ENCODE data around the gene GATA1.

GATA1 gene

GRCh38 chrX:48785540-48786214, 713 bp upstream of the GATA1 start:
- no peak for DNase-seq (ENCODE audit: low read depth)

GRCh38 chrX:48786825-48787504, 575 bp downstream of the GATA1 start:
- DNase-seq (ENCODE audit: low read depth): no peak

DNA sequence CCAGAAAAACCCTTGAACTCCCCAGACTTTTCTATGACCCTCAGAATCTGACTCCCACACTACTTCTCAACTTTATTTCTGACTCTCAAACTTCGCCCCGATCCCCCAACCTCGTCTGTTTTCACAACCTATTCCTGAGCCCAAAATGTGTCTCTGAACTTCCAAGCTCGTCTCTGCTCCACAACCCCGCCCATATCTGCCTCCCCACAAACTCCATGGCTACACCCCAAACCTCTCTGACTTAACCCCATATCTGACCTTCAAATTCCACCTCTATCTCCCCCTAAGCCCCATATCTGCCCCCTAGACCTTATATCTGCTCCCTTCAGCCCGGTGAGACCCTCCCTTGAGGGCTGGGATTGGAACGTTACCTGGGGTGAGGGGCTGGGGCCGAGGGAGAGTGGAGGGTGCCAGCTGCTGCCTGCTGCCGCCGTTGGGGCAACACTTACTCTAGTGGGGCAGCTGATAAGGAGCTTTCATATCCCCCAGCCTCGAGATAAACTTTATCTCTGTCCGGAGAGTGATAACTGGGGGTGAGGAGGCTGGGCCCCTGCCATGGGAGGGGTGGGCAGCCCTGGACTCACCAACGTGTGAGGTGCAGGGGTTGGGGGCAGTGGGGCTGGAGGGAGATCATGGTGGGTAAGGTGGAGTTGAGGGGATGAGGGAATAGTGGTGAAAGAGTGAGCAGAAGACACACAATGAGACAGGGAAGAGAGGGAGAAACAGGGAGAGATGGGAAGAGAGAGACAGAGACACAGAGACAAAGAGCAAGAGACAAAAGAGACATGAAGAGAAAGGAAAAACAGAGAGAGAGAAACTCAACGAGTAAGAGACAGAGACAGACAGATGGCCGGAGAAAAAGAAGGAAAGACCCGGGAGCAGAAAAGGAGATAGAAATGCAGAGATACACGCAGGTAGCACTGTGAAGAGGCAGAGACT, 1.4 kb downstream of the GATA1 start:
- no peak for DNase-seq (ENCODE audit: low read depth)

- DNase-seq (ENCODE audit: low read depth): no peak
Observed at GRCh38 chrX:48789366-48790220, 3.2 kb downstream of the GATA1 start.

- no peak for DNase-seq (ENCODE audit: low read depth)
Observed at GRCh38 chrX:48790477-48790876, 4.1 kb downstream of the GATA1 start.

- DNase-seq (ENCODE audit: low read depth): no peak
Observed at GRCh38 chrX:48791063-48791820, 4.9 kb downstream of the GATA1 start.

- no peak for DNase-seq (ENCODE audit: low read depth)
Observed at GRCh38 chrX:48792219-48792618, 5.8 kb downstream of the GATA1 start.

DNA sequence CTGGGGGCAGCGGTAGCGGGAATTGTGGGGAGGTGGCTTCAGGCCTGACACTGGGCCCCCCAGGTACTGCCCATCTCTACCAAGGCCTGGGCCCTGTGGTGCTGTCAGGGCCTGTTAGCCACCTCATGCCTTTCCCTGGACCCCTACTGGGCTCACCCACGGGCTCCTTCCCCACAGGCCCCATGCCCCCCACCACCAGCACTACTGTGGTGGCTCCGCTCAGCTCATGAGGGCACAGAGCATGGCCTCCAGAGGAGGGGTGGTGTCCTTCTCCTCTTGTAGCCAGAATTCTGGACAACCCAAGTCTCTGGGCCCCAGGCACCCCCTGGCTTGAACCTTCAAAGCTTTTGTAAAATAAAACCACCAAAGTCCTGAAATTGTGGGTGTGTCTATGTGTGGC, 7.5 kb downstream of the GATA1 start:
- DNase-seq (ENCODE audit: low read depth): no peak

GRCh38 chrX:48794340-48794910, 8.0 kb downstream of the GATA1 start:
- DNase-seq (ENCODE audit: low read depth): no peak

GRCh38 chrX:48794911-48795515, 8.6 kb downstream of the GATA1 start:
- no peak for DNase-seq (ENCODE audit: low read depth)

DNA sequence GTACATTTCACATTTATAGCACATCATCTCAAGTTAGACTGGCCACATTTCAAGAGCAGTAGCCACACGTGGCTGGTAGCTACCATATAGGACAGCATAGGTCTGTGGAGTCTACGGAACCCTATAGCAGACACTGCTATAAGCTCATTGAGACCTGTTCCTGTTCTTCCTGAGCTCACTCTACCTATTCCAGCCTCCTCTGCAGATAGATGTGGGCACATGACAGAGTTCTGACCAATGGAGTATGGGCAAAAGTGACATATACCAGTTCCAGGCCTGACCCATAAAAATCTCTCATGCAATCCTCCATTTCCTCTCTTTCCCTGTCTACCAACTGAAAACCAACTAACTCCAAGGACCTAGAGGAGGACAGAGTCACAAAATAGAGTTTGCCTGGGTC, 11.9 kb downstream of the GATA1 start:
- no peak for DNase-seq (ENCODE audit: low read depth)

DNA sequence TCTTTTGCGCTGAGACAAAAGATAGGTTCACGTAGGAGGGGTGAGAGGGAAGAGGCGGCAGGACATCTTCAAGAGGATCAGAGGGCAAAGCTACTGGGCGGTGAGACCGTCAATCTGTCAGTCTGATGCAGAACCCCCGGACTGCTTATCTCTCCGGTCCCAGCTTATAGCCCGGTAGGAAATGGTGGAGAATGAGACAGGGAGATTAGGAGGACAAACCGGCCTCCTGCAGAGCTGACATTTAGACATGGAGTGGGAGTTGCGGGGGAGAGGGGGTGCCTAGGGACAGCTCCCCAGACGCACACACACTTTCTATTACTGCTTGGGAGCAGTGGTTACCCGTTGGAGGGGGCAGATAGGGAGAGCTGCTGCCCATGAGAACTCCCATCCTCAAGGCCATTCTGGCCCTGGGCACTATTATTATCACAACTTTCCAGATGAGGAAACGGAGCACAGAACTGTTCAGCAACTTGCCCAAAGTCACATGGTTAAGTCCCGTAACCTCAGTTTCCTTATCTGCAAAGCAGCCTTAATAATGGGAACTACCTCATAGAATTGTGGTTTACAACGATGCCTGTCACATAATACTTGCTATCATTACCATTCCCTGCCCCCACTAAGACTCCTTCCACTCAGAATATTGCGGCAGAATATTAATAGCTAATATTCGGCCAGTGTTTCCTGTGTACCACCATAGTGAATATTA, 14.3 kb downstream of the GATA1 start:
- DNase-seq (ENCODE audit: low read depth): no peak

GRCh38 chrX:48801280-48802088, 15.1 kb downstream of the GATA1 start, which contains the start of gene HDAC6:
TSS of gene HDAC6 (plus strand) at chrX:48802067. CDS start at chrX:48802693, 626 bp downstream.
- peak; percentile 70 for DNase-seq (ENCODE audit: low read depth)

- peak; percentile 20 for DNase-seq (ENCODE audit: low read depth)
Observed at GRCh38 chrX:48802089-48802904, 15.9 kb downstream of the GATA1 start.

GRCh38 chrX:48802905-48803200, 16.5 kb downstream of the GATA1 start:
- no peak for DNase-seq (ENCODE audit: low read depth)

DNA sequence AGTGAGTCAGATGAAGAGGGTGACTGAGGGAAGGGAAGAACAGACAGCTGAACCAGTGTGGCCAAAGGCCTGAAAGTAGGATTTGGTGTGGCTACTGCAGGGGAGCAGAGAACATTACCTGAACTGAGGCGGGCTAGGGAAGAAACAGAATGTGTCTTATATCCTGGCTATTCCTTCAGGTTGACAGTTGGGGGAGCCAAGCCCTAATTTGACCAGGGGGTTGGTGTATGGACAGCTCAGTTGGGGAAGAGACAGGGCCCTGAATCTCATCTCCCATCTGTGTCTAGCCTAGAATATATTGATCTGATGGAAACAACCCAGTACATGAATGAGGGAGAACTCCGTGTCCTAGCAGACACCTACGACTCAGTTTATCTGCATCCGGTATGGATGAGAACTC, 19.7 kb downstream of the GATA1 start:
- no peak for DNase-seq (ENCODE audit: low read depth)

DNA sequence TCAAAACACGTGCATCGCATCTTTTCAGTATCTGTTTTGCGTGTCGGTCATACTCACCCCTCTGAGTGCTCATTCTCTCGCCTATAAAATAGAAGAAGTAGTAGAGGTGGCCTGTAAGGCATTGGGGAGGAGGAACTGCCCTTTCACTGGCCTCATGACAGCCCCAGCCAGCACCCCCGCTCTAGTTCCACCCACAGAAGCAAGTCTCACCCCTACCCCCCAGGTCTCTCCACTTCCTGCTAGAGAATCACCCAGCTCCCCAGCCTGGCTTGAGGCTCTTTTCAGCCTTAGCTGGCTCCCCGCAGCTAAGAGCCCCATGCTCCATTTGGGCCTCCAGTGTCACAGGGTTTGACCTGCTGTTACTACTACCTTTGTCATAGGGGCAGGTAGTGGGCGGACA, 27.3 kb downstream of the GATA1 start:
- DNase-seq (ENCODE audit: low read depth): no peak

DNA sequence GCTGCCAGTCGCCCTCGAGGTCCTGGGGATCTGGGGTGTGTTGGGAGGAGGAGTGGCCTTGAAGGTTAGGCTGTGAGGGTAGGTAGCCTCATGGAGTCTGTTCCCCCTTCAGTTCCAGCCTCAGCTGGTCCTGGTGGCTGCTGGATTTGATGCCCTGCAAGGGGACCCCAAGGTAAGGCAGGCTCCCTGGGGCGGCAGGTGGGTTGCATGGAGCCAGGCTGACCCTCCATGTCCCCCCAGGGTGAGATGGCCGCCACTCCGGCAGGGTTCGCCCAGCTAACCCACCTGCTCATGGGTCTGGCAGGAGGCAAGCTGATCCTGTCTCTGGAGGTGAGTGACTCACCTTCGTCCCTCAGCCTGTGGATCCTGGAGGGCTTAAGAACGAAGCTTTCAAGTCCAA, 28.3 kb downstream of the GATA1 start:
- no peak for DNase-seq (ENCODE audit: low read depth)

All from stimulated activated CD8-positive, alpha-beta memory T cell treated with anti-CD3 and anti-CD28 coated beads, Interleukin-15, amount 100 ng/mL, for 24 hours (primary cell).